Measurements from ENCODE around the gene CD34.

CD34 gene, protein sequence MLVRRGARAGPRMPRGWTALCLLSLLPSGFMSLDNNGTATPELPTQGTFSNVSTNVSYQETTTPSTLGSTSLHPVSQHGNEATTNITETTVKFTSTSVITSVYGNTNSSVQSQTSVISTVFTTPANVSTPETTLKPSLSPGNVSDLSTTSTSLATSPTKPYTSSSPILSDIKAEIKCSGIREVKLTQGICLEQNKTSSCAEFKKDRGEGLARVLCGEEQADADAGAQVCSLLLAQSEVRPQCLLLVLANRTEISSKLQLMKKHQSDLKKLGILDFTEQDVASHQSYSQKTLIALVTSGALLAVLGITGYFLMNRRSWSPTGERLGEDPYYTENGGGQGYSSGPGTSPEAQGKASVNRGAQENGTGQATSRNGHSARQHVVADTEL

GRCh38 chr1:207910591-207911354 lies at the start of gene CD34:
TSS of gene CD34 (minus strand) at chr1:207911125. CDS start at chr1:207911080, 45 bp downstream.
- peak; percentile 16 for DNase-seq (ENCODE audit: low read depth)
- no peak within 1 kb of the TSS for H3K4me3 ChIP-seq (ENCODE audit: low read length)
- TF ChIP-seq, protein P1, sequence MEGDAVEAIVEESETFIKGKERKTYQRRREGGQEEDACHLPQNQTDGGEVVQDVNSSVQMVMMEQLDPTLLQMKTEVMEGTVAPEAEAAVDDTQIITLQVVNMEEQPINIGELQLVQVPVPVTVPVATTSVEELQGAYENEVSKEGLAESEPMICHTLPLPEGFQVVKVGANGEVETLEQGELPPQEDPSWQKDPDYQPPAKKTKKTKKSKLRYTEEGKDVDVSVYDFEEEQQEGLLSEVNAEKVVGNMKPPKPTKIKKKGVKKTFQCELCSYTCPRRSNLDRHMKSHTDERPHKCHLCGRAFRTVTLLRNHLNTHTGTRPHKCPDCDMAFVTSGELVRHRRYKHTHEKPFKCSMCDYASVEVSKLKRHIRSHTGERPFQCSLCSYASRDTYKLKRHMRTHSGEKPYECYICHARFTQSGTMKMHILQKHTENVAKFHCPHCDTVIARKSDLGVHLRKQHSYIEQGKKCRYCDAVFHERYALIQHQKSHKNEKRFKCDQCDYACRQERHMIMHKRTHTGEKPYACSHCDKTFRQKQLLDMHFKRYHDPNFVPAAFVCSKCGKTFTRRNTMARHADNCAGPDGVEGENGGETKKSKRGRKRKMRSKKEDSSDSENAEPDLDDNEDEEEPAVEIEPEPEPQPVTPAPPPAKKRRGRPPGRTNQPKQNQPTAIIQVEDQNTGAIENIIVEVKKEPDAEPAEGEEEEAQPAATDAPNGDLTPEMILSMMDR (IDR thresholded peaks at IDR 0.05; ENCODE audit: insufficient read depth, low read depth, low read length, missing control alignments), result no peak

- TF ChIP-seq, protein P1 (IDR thresholded peaks at IDR 0.05; ENCODE audit: insufficient read depth, low read depth, low read length, missing control alignments), result no peak
- DNase-seq (ENCODE audit: low read depth), result no peak
- H3K4me3 ChIP-seq (ENCODE audit: low read length), result no peak overlapping the region
Measured at GRCh38 chr1:207960346-207960745, 49.4 kb upstream of the CD34 start.

DNA sequence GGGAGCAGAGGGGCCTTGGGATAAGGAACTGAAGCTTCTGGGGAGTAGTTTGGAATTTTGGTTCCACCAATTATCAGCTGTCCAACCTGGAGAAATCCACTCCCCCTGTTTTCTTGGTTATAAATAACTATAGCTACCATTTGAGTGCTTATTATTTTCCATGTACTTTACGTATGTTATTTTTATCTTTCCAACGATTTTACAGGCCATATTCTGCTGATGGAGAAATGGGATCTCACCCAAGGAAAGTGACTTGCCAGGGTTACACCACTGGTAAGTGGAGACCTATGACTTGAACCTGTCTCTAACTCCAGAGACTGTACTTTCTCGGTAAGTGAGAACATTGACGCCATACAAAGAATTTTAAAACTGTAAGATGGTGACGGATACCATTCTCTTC lies 49.0 kb upstream of the CD34 start:
- no peak for DNase-seq (ENCODE audit: low read depth)
- H3K4me3 ChIP-seq (ENCODE audit: low read length), result no peak overlapping the region
- TF ChIP-seq, protein P1 (IDR thresholded peaks at IDR 0.05; ENCODE audit: insufficient read depth, low read depth, low read length, missing control alignments), result no peak

GRCh38 chr1:207959141-207959825 lies 48.4 kb upstream of the CD34 start:
- TF ChIP-seq, protein P1 (IDR thresholded peaks at IDR 0.05; ENCODE audit: insufficient read depth, low read depth, low read length, missing control alignments), result no peak
- peak; percentile 59 for DNase-seq (ENCODE audit: low read depth)
- H3K4me3 ChIP-seq (ENCODE audit: low read length), result peak overlapping the region; percentile 24

DNA sequence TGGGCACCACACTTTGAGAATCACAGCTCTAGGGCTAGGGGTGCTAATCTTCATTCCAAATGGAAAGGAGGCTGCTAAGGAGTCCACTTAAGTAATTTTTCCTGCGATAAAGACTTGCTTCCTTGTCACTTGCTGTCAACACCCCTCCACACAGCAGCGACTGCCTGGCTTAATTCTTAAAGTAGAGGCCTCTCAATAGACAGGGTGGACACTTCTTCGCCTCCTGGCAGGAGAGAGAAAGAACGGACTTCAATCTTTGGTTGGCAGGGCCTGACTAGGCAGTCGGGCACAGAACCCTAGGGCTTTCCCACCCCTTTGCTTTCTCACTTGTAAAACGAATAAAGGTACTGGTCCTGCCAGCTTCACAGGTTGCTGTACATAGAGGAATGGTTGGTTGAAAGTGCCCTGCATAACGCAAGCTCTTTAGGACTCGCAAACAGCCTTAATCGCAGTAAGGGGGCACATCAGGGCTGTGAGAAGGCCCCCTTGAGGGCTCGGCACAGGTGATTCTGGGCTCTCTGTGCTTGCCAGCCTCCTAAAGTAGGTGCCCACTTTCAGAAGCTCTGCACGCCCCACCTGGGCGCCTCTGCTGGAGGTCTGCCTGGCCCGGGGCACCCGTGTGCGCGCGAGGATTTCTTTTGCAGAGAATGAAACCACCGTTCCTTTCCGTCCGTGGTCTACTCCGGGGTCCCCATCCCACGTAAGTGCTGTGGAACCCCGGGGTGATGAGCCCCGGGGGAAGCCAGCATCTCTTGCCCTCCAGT lies 47.6 kb upstream of the CD34 start:
- TF ChIP-seq, protein P1 (IDR thresholded peaks at IDR 0.05; ENCODE audit: insufficient read depth, low read depth, low read length, missing control alignments), result no peak
- peak overlapping the region; percentile 24 for H3K4me3 ChIP-seq (ENCODE audit: low read length)
- DNase-seq (ENCODE audit: low read depth), result no peak

- DNase-seq (ENCODE audit: low read depth), result no peak
- no peak overlapping the region for H3K4me3 ChIP-seq (ENCODE audit: low read length)
- TF ChIP-seq, protein P1 (IDR thresholded peaks at IDR 0.05; ENCODE audit: insufficient read depth, low read depth, low read length, missing control alignments), result no peak
Measured at GRCh38 chr1:207956986-207957385, 46.1 kb upstream of the CD34 start.

All from epithelial cell of esophagus (primary cell).